A673 (cell line): ENCODE results near the gene CDC42BPB. TPM values are rescaled to one million over a fixed set of nuclear protein-coding genes. Genes with fewer than 3 reads are reported as not detected.

Experiments used
- BruUV-seq: library from RNA; stranded (reverse); fragments of 400-500 nt; replicated peaks from 2 replicates; lab custom pipeline; 2021; lab: Mats Ljungman, UMichigan
- CTCF ChIA-PET: fragments of 300-600 bp; sonication (Branson Sonifier 250); formaldehyde crosslinking; loops from one replicate; lab custom pipeline; 2022; ENCODE audit warnings: antibody characterized with exemption; lab: Charles Lee
- POLR2A ChIA-PET: fragments of 300-600 bp; sonication (Branson Sonifier 250); formaldehyde crosslinking; loops from one replicate; lab custom pipeline; 2022; ENCODE audit warnings: antibody characterized with exemption; ENCODE audit not compliant: low non-redundant PET; lab: Charles Lee
- DNase-seq: peaks from one replicate; pipeline ENCODE4 v3.0.0-alpha.2; 2015; ENCODE audit warnings: low spot score
- H3K27ac ChIP-seq: fragments of 200-600 bp; sonication (generic); 2 replicates; pipeline ENCODE4 v1.5.1; 2016; ENCODE audit warnings: mixed run types, low read depth, mild to moderate bottlenecking, mixed read lengths, antibody characterized with exemption, low read length; ENCODE audit not compliant: poor library complexity, severe bottlenecking
- H3K27me3 ChIP-seq: fragments of 200-600 bp; sonication (generic); replicated peaks from 2 replicates; pipeline ENCODE4 v1.6.1; 2017; ENCODE audit warnings: mixed run types, low read depth, mild to moderate bottlenecking, mixed read lengths, antibody characterized with exemption, low read length; ENCODE audit not compliant: insufficient read depth, poor library complexity
- H3K36me3 ChIP-seq: fragments of 200-600 bp; sonication (generic); 2 replicates; pipeline ENCODE4 v1.6.1; 2016; ENCODE audit warnings: mixed run types, mild to moderate bottlenecking, mixed read lengths, antibody characterized with exemption, low read length; ENCODE audit not compliant: insufficient read depth, poor library complexity, severe bottlenecking
- H3K4me1 ChIP-seq: fragments of 200-600 bp; sonication (generic); 2 replicates; pipeline ENCODE4 v1.6.1; 2017; ENCODE audit warnings: mixed run types, mild to moderate bottlenecking, mixed read lengths, antibody characterized with exemption, low read length; ENCODE audit not compliant: insufficient read depth, poor library complexity, severe bottlenecking
- H3K4me3 ChIP-seq: fragments of 200-600 bp; sonication (generic); 2 replicates; pipeline ENCODE4 v1.5.1; 2016; ENCODE audit warnings: low read depth, mixed run types, mild to moderate bottlenecking, mixed read lengths, low read length; ENCODE audit not compliant: poor library complexity, severe bottlenecking
- H3K9me3 ChIP-seq: fragments of 200-600 bp; sonication (generic); 2 replicates; pipeline ENCODE4 v1.6.1; 2016; ENCODE audit warnings: mixed run types, low read depth, mild to moderate bottlenecking, mixed read lengths, antibody characterized with exemption, low read length; ENCODE audit not compliant: poor library complexity, severe bottlenecking
- CTCF ChIP-seq: fragments of 300-800, 200-600 bp; sonication (generic); conservative IDR thresholded peaks from 2 replicates; pipeline ENCODE4 v1.5.1; 2017; ENCODE audit warnings: low read depth, mild to moderate bottlenecking, antibody characterized with exemption, low read length, moderate library complexity, mixed read lengths
- EZH2 ChIP-seq: fragments of 200-600 bp; sonication (generic); IDR thresholded peaks from 2 replicates; pipeline ENCODE4 v1.6.1; 2017; ENCODE audit warnings: borderline replicate concordance, low read depth, mild to moderate bottlenecking, mixed read lengths, antibody characterized with exemption, low read length; ENCODE audit not compliant: poor library complexity, severe bottlenecking
- intact Hi-C: fragments of 100-400 bp; cut with micrococcal nuclease; formaldehyde crosslinking; loops from one replicate; pipeline ENCODE4 v1.10.0; 2022; ENCODE audit not compliant: unreplicated experiment
- total RNA-seq: library from RNA; stranded (reverse); gene quantifications from 2 replicates; pipeline ENCODE4 v1.2.3, GENCODE V29; 2021

CDC42BPB gene
- total RNA-seq, 1 experiment from 2014 or later = 103 TPM

- Histone ChIP-seq H3K36me3 (peaks cover 8% of the 10 kb centered on the region), H3K9me3 (no peaks in the 10 kb centered on the region), H3K4me1 (peaks cover 12% of the 10 kb centered on the region), H3K27me3 (no peaks in the 10 kb centered on the region), H3K27ac (no peak overlapping the region), H3K4me3 (no peak overlapping the region)
- no peak for DNase-seq
- ChIA-PET CTCF (no interaction called here), POLR2A (no interaction called here)
- intact Hi-C loops = no loop called here
- BruUV-seq = no TSS peak
- TF ChIP-seq CTCF (no peak), EZH2 (no peak)
Measured at GRCh38 chr14:102891111-102891510, 166.2 kb downstream of the CDC42BPB start.

GRCh38 chr14:102889615-102890014 is 167.7 kb downstream of the CDC42BPB start:
- intact Hi-C loops = no loop called here
- H3K36me3 ChIP-seq = peaks cover 13% of the 10 kb centered on the region
- TF ChIP-seq CTCF (no peak), EZH2 (no peak)
- no TSS peak for BruUV-seq
- H3K27ac ChIP-seq = no peak overlapping the region
- POLR2A ChIA-PET = no interaction called here
- H3K9me3 ChIP-seq = no peaks in the 10 kb centered on the region
- CTCF ChIA-PET = no interaction called here
- peaks cover 12% of the 10 kb centered on the region for H3K4me1 ChIP-seq
- no peak for DNase-seq
- no peaks in the 10 kb centered on the region for H3K27me3 ChIP-seq
- no peak overlapping the region for H3K4me3 ChIP-seq

GRCh38 chr14:102888748-102889147 is 168.6 kb downstream of the CDC42BPB start:
- BruUV-seq = no TSS peak
- intact Hi-C loops = no loop called here
- Histone ChIP-seq H3K4me3 (no peak overlapping the region), H3K9me3 (no peaks in the 10 kb centered on the region), H3K4me1 (peaks cover 12% of the 10 kb centered on the region), H3K36me3 (peaks cover 13% of the 10 kb centered on the region), H3K27me3 (no peaks in the 10 kb centered on the region), H3K27ac (no peak overlapping the region)
- POLR2A ChIA-PET = no interaction called here
- CTCF ChIA-PET = no interaction called here
- no peak for TF ChIP-seq CTCF
- TF ChIP-seq EZH2 = no peak
- DNase-seq = no peak
